ENCODE data around the gene SLC22A4. TPM values are rescaled to one million over a fixed set of nuclear protein-coding genes. Genes with fewer than 3 reads are reported as not detected.

SLC22A4 gene
- total and polyA plus RNA-seq, 2 of the 8 experiments (the other 6 are each of a cell fraction or from before 2014, with no cell fraction given) = 0.45 to 0.60 TPM

GRCh38 chr5:132251220-132251725 lies 42.9 kb upstream of the SLC22A4 start (continued):
- no peak for TF ChIP-seq NANOG (IDR thresholded peaks at IDR 0.05; ENCODE audit: insufficient read depth, low read depth, low read length, poor library complexity, severe bottlenecking)
- no peak for TF ChIP-seq RBBP5 (IDR thresholded peaks at IDR 0.05; ENCODE audit: borderline replicate concordance, low read depth, low read length)

All from H1 (cell line).